HL-60 (cell line): Measurements from ENCODE around the gene LRRC53.

Source experiments
- CTCF ChIP-seq: IDR thresholded peaks from one replicate; pipeline ENCODE4 v1.5.1; 2011; ENCODE audit warnings: low read length, control low read depth, inconsistent platforms; ENCODE audit not compliant: insufficient read depth
- POLR2AphosphoS5 ChIP-seq: IDR thresholded peaks from 2 replicates; pipeline ENCODE4 v1.6.1; 2012; ENCODE audit warnings: low read depth
- SPI1 ChIP-seq: IDR thresholded peaks from 2 replicates; pipeline ENCODE4 v1.6.1; 2012; ENCODE audit warnings: low read depth, mild to moderate bottlenecking, borderline replicate concordance
- TF ChIP-seq, protein P1 (sequence below): IDR thresholded peaks from 2 replicates; pipeline ENCODE4 v1.6.1; 2012; ENCODE audit warnings: low read depth; ENCODE audit not compliant: insufficient replicate concordance

GRCh38 chr1:74526708-74527107 is 14.3 kb upstream of the LRRC53 start:
- TF ChIP-seq CTCF, result no peak
- TF ChIP-seq POLR2AphosphoS5, result no peak
- TF ChIP-seq, protein P1, sequence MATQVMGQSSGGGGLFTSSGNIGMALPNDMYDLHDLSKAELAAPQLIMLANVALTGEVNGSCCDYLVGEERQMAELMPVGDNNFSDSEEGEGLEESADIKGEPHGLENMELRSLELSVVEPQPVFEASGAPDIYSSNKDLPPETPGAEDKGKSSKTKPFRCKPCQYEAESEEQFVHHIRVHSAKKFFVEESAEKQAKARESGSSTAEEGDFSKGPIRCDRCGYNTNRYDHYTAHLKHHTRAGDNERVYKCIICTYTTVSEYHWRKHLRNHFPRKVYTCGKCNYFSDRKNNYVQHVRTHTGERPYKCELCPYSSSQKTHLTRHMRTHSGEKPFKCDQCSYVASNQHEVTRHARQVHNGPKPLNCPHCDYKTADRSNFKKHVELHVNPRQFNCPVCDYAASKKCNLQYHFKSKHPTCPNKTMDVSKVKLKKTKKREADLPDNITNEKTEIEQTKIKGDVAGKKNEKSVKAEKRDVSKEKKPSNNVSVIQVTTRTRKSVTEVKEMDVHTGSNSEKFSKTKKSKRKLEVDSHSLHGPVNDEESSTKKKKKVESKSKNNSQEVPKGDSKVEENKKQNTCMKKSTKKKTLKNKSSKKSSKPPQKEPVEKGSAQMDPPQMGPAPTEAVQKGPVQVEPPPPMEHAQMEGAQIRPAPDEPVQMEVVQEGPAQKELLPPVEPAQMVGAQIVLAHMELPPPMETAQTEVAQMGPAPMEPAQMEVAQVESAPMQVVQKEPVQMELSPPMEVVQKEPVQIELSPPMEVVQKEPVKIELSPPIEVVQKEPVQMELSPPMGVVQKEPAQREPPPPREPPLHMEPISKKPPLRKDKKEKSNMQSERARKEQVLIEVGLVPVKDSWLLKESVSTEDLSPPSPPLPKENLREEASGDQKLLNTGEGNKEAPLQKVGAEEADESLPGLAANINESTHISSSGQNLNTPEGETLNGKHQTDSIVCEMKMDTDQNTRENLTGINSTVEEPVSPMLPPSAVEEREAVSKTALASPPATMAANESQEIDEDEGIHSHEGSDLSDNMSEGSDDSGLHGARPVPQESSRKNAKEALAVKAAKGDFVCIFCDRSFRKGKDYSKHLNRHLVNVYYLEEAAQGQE, result no peak
- no peak for TF ChIP-seq SPI1
